Esophagus (tissue), 2 donors: ENCODE data around the gene DMRT1. TPM values are rescaled to one million over a fixed set of nuclear protein-coding genes. Genes with fewer than 3 reads are reported as not detected.

Experiments
- H3K27ac ChIP-seq, 2 donors: one replicate each; pipeline ENCODE4 v1.5.1; 2013; ENCODE audit warnings: low read depth in 2 of 2, mild to moderate bottlenecking in 2 of 2, inconsistent platforms in 1 of 2, low read length in 1 of 2, moderate library complexity in 1 of 2
- H3K27me3 ChIP-seq, 2 donors: one replicate each; pipeline ENCODE4 v1.6.1; 2013; ENCODE audit warnings: low read length in 2 of 2, control low read depth in 1 of 2, mild to moderate bottlenecking in 1 of 2; ENCODE audit not compliant: insufficient read depth in 2 of 2, control insufficient read depth in 1 of 2
- H3K36me3 ChIP-seq, 2 donors: one replicate each; pipeline ENCODE4 v1.6.1; 2013; ENCODE audit warnings: low read length in 1 of 2; ENCODE audit not compliant: control insufficient read depth in 2 of 2, insufficient read depth in 2 of 2
- H3K4me1 ChIP-seq, 2 donors: one replicate each; pipeline ENCODE4 v1.6.1; 2013; ENCODE audit warnings: low read length in 1 of 2; ENCODE audit not compliant: control insufficient read depth in 2 of 2, insufficient read depth in 2 of 2
- H3K4me3 ChIP-seq, 2 donors: one replicate each; pipeline ENCODE4 v1.5.1; 2013; ENCODE audit warnings: low read length in 2 of 2, mild to moderate bottlenecking in 2 of 2, low read depth in 1 of 2, moderate library complexity in 1 of 2
- H3K9me3 ChIP-seq, 2 donors: one replicate each; pipeline ENCODE4 v1.6.1; 2013; ENCODE audit warnings: mild to moderate bottlenecking in 2 of 2, low read depth in 1 of 2, low read length in 1 of 2, moderate library complexity in 1 of 2; ENCODE audit not compliant: control insufficient read depth in 2 of 2, insufficient read depth in 1 of 2
- WGBS, 2 donors: extraction: QIAGEN DNeasy Blood & Tissue Kit; methylation state at CpG; one replicate each; pipeline ENCODE4 v1.1.7; 2013; 5-methylcytosine and 5-hydroxymethylcytosine counted together
- polyA plus RNA-seq, 2 donors: library from polyadenylated mRNA; stranded (reverse); fragments of 200-250 nt; gene quantifications; one replicate each; pipeline ENCODE4 v1.2.3, GENCODE V29; 2013
- donor health status: healthy with polysubstance abuse.
- donor health status: Bipolar disorder and iron deficiency.

Gene DMRT1
- polyA plus RNA-seq, 2 donors, result not detected

DNA sequence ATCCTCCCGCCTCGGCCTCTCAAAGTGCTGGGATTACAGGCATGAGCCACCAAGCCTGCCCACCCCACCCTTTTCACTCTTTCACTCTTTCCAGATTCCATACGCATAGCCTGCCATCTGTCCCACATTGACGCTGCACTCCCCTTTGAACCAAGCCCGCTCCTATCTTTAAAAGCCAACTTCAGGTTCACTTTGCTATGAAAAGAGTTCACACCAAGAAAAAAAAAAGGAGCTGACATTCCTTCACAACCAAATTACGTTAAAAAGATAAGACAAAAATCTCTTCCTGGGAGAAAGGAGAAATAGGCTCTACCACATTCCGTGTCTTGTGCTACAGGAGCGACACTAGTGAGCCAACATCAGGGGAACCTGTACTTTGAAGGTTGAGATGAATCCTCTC, 41.5 kb downstream of the DMRT1 start:
- WGBS, 2 donors, result 67 to 75% methylated on average over 8 of the region's 8 CpGs
- Histone ChIP-seq H3K9me3 (no peaks in the 10 kb centered on the region), H3K4me3 (no peak overlapping the region), H3K27ac (no peak overlapping the region), H3K4me1 (no peaks in the 10 kb centered on the region), H3K36me3 (no peaks in the 10 kb centered on the region), H3K27me3 (no peaks in the 10 kb centered on the region)

DNA sequence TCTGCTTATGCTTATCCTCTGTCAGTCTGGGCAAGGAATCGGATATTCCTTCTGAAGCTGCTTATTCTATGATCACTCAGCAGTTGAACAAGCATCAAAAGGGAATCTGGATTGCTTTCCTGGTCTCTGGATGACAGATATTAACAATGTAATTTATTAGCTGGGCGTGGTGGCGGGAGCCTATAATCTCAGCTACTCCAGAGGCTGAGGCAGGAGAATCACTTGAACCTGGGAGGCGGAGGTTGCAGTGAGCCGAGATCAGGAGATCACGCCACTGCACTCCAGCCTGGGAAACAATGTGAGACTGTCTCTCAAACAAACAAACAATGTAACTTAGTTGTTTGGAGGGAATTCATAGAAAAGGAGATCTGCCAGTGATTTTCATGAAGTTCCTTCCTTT, 45.4 kb downstream of the DMRT1 start:
- Histone ChIP-seq H3K9me3 (no peaks in the 10 kb centered on the region), H3K4me3 (no peak overlapping the region), H3K4me1 (no peaks in the 10 kb centered on the region), H3K27me3 (no peaks in the 10 kb centered on the region), H3K27ac (no peak overlapping the region), H3K36me3 (no peaks in the 10 kb centered on the region)
- 75 to 76% methylated on average over 6 of the region's 6 CpGs for WGBS, 2 donors

DNA sequence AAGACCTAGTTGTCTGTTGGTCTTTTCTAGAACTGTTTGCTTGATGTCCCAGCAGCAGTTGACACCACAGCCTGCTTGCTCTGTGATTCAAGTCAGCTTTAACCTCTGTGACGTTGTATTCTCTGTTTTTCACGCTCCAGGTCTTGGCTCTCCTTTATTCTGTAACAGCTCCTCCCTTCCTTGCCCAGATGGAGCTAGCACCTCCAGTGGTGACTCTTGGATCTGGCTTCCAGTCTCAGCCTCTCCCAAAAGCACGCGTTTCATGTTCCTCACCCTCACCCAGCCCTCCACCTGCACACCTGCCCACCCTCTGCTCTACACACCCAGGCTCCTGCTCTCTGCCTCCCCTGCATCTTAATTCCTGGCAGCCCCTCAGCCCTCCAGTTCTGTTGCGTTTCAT, 50.6 kb downstream of the DMRT1 start:
- H3K36me3 ChIP-seq, result no peaks in the 10 kb centered on the region
- H3K4me1 ChIP-seq, result no peaks in the 10 kb centered on the region
- no peak overlapping the region for H3K4me3 ChIP-seq
- no peak overlapping the region for H3K27ac ChIP-seq
- WGBS, 2 donors, result 82 to 85% methylated on average over 5 of the region's 5 CpGs
- no peaks in the 10 kb centered on the region for H3K9me3 ChIP-seq
- H3K27me3 ChIP-seq, result peaks cover 0 to 3% of the 10 kb centered on the region in 2 donors

DNA sequence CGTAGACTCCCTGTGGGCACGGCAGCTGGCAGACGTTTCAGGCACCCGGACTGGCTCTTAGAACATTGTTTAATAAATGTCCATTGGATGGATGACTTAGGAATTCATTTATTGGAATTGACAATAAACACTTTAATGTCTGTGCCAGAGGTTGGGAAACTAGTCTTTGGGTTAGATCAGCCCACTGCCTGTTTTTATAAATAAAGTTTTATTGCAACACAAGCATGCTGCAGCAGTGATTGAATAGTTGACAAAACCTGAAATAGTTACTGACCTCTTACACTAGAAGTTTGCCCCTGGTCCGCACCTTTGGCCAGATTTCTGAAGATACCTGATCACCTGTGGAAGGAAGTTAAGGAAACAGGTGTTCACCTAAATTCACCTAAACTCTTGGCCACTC, 51.6 kb downstream of the DMRT1 start:
- 71% methylated on average over 5 of the region's 5 CpGs for WGBS, 2 donors

DNA sequence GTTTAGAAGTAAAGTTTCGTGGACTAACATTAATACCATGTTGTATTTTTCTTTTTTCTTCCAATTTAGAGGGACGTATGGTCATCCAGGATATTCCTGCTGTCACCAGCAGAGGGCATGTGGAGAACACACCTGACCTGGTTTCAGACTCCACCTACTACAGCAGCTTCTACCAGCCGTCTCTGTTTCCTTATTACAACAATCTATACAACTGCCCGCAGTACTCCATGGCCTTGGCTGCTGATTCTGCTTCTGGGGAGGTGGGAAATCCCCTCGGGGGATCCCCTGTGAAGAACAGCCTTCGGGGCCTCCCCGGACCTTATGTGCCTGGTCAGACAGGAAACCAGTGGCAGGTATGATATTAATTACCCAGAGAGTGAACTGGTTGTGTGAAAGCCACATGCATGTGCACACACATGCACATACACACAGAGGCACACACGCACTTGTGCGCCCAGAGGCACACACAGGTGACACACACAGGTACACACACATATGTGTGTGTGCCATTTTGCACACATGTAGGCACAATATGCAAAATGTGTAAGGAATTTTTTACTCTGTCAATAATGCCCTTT, 52.4 kb downstream of the DMRT1 start:
- Histone ChIP-seq H3K4me3 (peak overlapping the region in 1 of 2 donors; percentile 19), H3K9me3 (no peaks in the 10 kb centered on the region), H3K4me1 (no peaks in the 10 kb centered on the region), H3K27me3 (peaks cover 0 to 3% of the 10 kb centered on the region in 2 donors), H3K27ac (no peak overlapping the region), H3K36me3 (no peaks in the 10 kb centered on the region)
- WGBS, 2 donors, result 12 to 13% methylated on average over 9 of the region's 9 CpGs

More for the DNA sequence above, 51.6 kb downstream of the DMRT1 start:
- Histone ChIP-seq H3K27ac (no peak overlapping the region), H3K27me3 (peaks cover 0 to 3% of the 10 kb centered on the region in 2 donors), H3K4me3 (no peak overlapping the region), H3K4me1 (no peaks in the 10 kb centered on the region), H3K9me3 (no peaks in the 10 kb centered on the region), H3K36me3 (no peaks in the 10 kb centered on the region)

DNA sequence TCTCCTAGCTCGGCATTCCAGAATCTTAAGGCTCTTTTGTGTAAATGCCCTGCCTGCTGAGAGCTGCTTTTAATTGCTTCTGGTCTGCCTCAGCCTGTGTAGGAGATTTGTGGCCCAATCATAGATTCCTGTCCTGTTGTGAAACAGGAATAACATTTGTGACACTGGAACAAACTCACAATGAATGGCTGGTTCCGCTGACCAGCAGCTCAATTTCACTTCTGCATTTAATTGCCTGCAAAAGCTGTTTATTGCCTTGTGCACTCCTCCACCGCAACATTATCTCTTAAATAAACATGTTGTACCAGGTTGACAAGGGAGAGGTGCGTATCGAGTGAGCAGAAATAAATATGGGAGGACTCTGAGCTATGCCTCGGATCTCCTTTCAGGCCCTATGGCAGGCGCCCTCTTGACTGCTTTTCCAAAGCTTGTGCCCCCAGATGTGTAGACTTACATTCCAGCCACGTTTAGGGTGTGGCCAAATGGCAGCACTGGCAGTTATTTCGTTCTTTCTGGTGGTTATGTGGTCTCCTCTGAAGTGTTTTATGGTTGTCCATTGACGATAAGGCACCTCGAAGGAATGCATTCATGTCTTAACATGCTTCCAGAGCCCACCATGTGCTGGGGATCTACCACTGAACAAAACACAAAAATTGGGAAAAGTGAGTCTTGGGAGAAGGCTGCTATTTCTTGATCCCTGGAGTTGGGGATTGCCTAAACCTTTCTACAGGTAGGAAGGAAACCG, 58.1 kb downstream of the DMRT1 start:
- Histone ChIP-seq H3K27ac (no peak overlapping the region), H3K36me3 (no peaks in the 10 kb centered on the region), H3K4me3 (no peak overlapping the region), H3K4me1 (no peaks in the 10 kb centered on the region), H3K27me3 (no peaks in the 10 kb centered on the region), H3K9me3 (no peaks in the 10 kb centered on the region)
- WGBS, 2 donors, result 43 to 52% methylated on average over 12 of the region's 12 CpGs

DNA sequence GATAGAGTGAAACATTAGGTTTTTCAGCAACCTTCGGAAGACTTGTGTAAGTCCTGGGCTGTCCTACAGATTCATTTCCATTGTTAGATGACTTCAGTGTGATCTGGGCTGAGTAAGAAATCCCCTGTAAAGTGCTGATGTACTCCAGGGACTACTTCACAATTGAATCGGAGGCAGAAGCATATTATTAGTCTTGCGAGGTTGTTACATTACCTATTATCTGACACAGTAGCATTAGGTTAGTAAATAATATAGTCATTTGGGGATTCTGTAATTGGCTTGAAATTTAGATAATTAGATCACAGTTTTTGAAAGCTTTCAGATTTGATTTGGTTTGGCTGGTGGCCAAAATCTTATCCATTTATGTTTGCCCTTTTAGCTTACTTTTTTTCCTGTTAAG, 62.4 kb downstream of the DMRT1 start:
- Histone ChIP-seq H3K27me3 (peaks cover 0 to 2% of the 10 kb centered on the region in 2 donors), H3K4me1 (no peaks in the 10 kb centered on the region), H3K36me3 (no peaks in the 10 kb centered on the region), H3K27ac (no peak overlapping the region), H3K4me3 (no peak overlapping the region), H3K9me3 (no peaks in the 10 kb centered on the region)
- 83 to 89% methylated on average over 3 of the region's 3 CpGs for WGBS, 2 donors

DNA sequence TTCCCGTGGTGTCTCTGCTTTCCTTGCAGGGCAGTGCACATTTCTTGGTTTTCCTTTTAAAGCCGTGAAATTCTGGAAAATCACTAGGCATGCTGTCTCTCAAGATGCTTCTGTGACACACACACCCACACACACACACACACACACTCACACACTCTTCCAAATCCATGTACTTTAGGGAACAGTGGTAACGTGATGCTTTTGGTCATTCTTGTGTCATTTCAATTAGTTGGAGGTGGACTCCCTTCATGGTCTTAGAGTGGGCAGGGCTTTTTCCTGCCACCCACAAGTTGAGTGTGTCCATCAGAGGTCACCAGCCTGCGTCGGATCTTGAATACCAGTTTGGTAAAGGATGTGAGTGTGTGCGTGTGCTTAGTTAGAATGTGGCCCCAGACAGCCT, 64.4 kb downstream of the DMRT1 start:
- H3K36me3 ChIP-seq, result no peaks in the 10 kb centered on the region
- H3K27ac ChIP-seq, result no peak overlapping the region
- WGBS, 2 donors, result 68 to 71% methylated on average over 6 of the region's 6 CpGs
- no peaks in the 10 kb centered on the region for H3K9me3 ChIP-seq
- H3K27me3 ChIP-seq, result peaks cover 0 to 2% of the 10 kb centered on the region in 2 donors
- no peaks in the 10 kb centered on the region for H3K4me1 ChIP-seq
- H3K4me3 ChIP-seq, result no peak overlapping the region

DNA sequence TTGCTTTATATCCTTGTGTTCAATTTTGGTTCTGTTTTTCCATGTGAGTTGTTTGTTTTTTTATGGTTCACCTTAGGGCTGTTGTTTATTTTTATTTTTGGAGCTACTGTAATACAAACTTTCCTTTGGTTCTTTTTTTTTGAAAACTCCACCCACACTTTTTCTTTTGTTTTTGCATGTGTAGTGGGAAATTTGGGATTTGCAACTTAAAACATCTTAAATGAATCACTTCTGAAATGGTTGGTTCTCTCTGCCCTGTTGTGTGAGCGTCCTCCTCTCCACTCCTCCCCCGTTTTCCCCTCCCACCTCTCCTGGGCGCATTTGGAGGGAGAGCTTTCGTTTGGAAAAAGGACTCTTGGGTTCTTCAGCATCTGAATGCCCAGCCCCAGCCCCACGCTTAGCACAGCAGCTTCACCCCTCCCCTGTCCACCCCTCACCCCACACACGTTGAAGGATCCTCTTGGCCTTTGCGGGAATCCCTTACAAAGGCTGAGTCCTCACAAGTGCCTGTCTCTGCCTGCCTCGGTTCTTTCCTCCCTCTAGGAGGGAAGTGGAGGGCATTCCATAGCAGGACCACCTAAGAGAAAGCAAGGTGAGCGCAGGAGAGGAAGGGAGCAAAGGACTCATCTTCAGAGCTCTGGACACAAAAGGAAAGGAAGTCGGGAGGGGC, 67.2 kb downstream of the DMRT1 start:
- Histone ChIP-seq H3K36me3 (no peaks in the 10 kb centered on the region), H3K9me3 (no peaks in the 10 kb centered on the region), H3K27me3 (peaks cover 0 to 2% of the 10 kb centered on the region in 2 donors), H3K4me3 (no peak overlapping the region), H3K27ac (no peak overlapping the region), H3K4me1 (no peaks in the 10 kb centered on the region)
- 22 to 43% methylated on average over 10 of the region's 10 CpGs for WGBS, 2 donors
